NCI-H2029 (cell line): ENCODE measurements around the gene PDE4D.
"Not testable (repeated sequence)": the region's sequence is repeated elsewhere in the genome, so short reads cannot be mapped to it uniquely, and the experiment has no call there.

ENCODE experiments used
- DNase-seq: peaks from one replicate; lab custom pipeline; 2025; lab: John Stamatoyannopoulos, UW

The PDE4D gene

GRCh38 chr5:59768152-59769040, 125.1 kb downstream of the PDE4D start:
- peak; percentile 77 for DNase-seq

GRCh38 chr5:59767681-59768151, 125.8 kb downstream of the PDE4D start:
- no peak for DNase-seq

- no peak for DNase-seq
Observed at GRCh38 chr5:59767211-59767605, 126.3 kb downstream of the PDE4D start.

GRCh38 chr5:59766427-59767210, 126.9 kb downstream of the PDE4D start:
- DNase-seq = peak; percentile 56

GRCh38 chr5:59765446-59765845, 128.1 kb downstream of the PDE4D start:
- DNase-seq = no peak

GRCh38 chr5:59764361-59764760, 129.2 kb downstream of the PDE4D start:
- no peak for DNase-seq

- no peak for DNase-seq
Observed at GRCh38 chr5:59763541-59763940, 130.0 kb downstream of the PDE4D start.

- DNase-seq = not testable (repeated sequence)
Observed at GRCh38 chr5:59762232-59762631, 131.3 kb downstream of the PDE4D start.

GRCh38 chr5:59760785-59761348, 132.7 kb downstream of the PDE4D start:
- no peak for DNase-seq

GRCh38 chr5:59759600-59760351, 133.8 kb downstream of the PDE4D start:
- DNase-seq = no peak

- no peak for DNase-seq
Observed at GRCh38 chr5:59758566-59758965, 135.0 kb downstream of the PDE4D start.

GRCh38 chr5:59757442-59757841, 136.1 kb downstream of the PDE4D start:
- DNase-seq = no peak

GRCh38 chr5:59756373-59757035, 137.0 kb downstream of the PDE4D start:
- no peak for DNase-seq

GRCh38 chr5:59755476-59755875, 138.1 kb downstream of the PDE4D start:
- DNase-seq = no peak

GRCh38 chr5:59753599-59753998, 139.9 kb downstream of the PDE4D start:
- no peak for DNase-seq

GRCh38 chr5:59749782-59750520, 143.6 kb downstream of the PDE4D start:
- DNase-seq = no peak

GRCh38 chr5:59748036-59748663, 145.4 kb downstream of the PDE4D start:
- DNase-seq = not testable (repeated sequence)

GRCh38 chr5:59746241-59746765, 147.2 kb downstream of the PDE4D start:
- DNase-seq = no peak

GRCh38 chr5:59745415-59745863, 148.1 kb downstream of the PDE4D start:
- DNase-seq = no peak

- peak; percentile 12 for DNase-seq
Observed at GRCh38 chr5:59744531-59744992, 149.0 kb downstream of the PDE4D start.
